NCI-H526 treated with DMSO at 0.1 percent for 48 hours (cell line): ENCODE results near the gene EPYC.
A peak's percentile ranks its signal among the peaks of the same experiment; 100 is the strongest.
"Not testable (repeated sequence)": the region's sequence is repeated elsewhere in the genome, so short reads cannot be mapped to it uniquely, and the experiment has no call there.

Source experiments
- DNase-seq: peaks from one replicate; lab custom pipeline; 2025; lab: John Stamatoyannopoulos, UW

EPYC gene

DNA sequence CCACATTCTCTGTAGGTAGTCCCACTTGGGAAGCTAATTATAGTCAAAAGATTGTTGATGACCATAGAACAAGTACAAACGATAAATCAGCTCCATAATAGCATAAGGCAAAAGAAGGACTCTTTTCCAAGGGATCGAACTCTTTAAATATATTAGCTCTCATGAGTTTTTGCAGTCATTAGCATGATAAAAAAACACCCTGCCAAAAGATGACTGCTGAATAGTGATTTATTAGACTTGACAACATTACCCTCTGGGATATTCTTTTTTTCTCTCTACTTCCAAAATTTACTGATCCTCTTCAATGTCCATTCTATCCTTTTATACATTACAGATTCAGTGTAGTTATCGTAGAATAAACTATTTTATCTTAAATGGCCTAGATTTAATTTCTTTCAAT lies 14.2 kb downstream of the EPYC start:
- DNase-seq: no peak

DNA sequence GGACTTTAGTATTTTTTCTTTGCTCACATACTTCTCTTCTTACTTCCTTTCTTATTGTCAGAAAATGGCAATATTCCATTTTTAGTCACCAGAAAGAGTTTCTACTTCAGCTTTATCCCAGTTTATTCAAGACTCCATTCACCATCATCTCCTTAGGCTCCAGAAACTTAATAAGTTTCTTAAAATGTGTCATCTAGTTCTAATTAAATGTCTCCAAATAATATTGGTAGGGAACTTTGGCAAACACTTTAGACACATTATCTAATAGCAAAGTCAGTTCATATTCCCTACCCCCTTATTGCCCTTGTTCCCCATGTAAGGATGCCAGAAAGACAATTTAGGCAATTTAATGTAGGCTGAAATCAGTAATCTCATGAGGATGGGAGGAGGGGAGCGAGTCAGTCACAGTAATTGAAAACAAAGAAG lies 15.1 kb downstream of the EPYC start:
- DNase-seq: no peak

- DNase-seq: no peak
Measured at GRCh38 chr12:90987520-90987919, 17.3 kb downstream of the EPYC start.

DNA sequence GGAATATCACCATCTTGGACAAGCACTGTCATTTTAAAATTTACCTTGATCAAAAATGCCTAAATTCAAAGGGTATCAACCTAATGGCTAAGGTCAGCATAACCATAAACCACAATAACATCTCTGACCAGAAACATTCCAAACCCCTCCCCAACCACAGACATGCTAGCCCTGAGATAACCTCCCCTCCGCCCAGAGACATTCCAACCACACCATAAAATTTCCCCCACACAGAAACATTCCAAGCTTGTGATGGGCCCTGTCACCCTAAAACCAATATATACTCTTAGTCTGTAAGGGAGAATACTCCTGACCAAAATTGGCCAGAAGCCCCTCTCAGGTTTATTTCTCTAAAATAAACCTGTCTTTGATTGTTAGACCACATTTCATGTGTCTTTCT lies 17.7 kb downstream of the EPYC start:
- DNase-seq: no peak

DNA sequence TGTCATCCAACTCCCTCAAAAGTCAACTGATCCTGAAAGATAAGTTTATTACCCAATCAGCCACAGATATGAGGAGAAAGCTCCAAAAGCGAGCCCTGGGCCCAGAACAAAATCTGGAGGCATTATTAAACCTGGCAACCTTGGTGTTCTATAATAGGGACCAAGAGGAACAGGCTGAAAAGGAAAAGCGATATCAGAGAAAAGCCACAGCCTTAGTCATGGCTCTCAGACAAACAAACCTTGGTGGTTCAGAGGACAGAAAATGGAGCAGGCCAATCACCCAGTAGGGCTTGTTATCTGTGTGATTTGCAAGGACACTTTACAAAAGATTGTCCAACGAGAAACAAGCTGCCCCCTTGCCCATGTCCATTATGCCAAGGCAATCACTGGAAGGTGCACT lies 19.4 kb downstream of the EPYC start:
- not testable (repeated sequence) for DNase-seq

GRCh38 chr12:90984114-90984513 lies 20.7 kb downstream of the EPYC start:
- no peak for DNase-seq

DNA sequence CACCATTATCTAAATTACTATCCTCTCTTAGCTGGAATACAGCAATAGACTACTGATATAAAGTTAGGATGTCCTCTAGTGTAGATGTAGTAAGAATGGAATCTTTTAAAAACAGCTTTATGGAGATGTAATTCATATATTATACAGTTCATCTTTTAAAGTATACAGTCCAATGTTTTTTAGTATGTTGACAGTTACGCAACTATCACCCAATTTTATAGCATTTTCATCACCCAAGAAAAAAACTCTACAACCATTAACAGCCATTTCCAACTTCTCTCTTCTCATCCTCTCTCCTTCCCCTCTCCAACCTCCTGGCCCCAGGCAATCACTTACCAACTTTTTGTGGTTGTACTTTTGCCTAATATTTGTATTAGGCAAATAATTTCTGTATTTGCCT lies 22.6 kb downstream of the EPYC start:
- no peak for DNase-seq

DNA sequence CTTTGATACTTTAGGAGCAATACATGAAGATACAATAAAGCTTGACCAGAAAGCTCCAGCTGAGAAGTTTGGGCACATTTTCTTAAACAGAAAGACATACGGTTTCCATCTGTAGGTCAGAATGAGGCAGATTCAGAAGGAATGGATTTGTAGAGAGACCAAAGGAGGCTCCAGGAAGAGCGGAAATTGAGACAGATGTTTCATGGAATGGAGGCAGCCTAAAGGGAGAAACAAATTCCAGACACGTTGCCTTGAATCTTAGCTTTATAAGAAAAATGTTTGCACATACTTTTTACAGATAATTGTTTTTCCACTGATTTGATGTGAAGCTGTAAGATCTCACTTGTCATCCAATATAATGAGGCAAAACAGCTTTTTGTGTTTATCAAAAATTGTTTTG lies 24.8 kb downstream of the EPYC start:
- DNase-seq: no peak

GRCh38 chr12:90979019-90979418 lies 25.8 kb downstream of the EPYC start:
- DNase-seq: no peak

DNA sequence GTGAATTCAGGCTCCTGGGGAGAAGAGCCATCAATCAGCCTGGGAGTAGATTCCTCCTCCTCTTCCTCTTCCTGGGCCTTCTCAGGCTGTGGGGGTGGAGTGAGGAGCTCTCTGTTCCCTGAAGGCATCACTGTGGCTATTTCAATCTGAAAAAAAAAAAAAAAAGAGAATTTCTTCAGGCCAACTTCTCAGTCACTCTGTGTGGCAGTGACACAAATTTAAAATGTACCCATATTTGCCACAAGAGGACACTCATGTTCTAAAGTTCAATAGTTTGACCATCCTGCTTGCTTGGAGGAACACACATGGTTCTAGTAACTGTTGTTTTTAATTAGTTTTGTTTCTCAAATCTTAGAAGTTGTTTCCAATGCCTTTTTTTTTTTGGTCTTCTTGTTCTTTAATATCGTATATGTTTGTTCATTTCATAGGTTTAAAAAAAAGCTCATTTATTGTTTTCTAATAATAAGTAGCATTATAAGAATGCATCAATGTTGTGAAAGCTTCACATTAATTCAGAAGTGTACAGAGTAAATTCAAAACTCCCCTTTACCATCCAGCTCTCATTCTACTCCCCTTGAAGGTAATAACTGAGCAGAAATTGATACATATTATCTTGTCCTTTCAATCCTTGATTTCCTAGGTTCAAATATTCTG lies 26.5 kb downstream of the EPYC start:
- DNase-seq: peak; percentile 35

DNA sequence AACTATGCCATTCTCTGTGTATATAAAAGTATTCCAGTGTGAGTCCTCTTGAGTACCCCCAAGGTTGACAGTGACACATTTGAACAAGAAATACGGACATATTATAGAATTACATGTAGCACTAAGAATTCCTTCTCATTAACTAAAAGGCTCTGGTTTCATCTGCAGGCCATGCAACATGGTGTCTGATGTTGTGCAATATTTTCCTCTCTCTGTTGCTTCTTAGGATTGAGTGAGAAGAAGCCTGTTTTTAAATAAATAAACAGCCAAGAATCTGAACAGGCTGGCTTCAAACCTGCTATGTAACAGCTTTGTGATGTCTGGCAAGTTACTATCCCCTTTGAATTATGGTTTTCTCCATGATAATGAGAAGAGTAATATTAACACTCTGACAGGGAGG lies 27.5 kb downstream of the EPYC start:
- DNase-seq: no peak

- no peak for DNase-seq
Measured at GRCh38 chr12:90974286-90974685, 30.5 kb downstream of the EPYC start.

DNA sequence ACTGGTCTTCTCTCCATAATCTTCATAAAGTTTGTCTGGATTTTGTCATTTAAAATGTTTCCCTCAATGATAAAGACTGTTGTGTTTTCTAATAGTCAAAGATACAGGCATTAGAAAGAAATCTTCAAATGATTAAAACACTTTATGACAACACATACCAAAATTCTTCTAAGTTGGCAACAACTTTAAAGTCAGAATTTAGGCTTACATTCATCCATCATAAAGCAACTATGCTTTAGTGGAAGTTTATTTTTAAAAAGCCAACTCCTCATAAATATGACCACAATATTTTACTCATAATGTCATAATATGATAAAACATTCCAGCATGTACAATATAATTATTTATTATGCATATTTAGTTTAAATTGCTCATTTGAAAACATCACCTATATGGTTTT lies 32.5 kb downstream of the EPYC start:
- DNase-seq: no peak

GRCh38 chr12:90970911-90971310 lies 33.9 kb downstream of the EPYC start:
- DNase-seq: no peak

DNA sequence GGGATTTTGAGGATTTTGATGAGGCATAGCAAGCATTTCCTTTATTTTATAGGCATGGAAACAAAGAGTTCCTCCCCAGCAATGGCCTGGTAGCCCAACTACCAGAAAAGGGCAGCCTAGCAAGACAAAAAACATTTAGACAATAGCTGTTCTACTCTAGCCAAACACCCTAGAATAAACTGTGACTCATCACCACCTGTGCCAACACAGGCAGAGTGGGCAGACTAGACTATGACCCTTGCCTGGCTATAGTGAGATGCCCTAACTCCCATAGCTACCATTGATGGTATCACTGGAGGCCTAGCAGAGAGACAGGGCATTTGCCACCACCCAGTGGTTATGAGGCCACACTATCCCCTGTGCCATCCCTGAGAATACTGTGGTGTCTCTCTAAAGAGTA lies 34.3 kb downstream of the EPYC start:
- no peak for DNase-seq

DNA sequence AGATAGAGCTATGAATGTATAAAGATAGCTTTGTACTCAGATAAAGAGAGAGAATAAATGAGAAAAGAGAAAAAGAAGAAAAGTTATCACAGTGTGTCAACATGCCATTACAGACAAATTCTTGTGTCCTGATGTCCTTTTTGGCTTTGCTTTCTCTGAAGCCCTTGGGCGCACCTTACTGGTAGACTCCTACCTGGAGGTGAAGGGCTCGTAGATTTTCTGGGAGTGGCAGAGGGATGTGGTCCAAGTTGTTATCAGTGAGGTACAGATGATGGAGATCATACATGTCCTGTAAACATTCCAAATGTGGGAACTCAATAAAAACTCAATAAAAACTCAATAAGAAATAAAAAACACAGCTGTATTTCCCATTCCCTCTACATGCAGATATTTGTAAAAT lies 34.9 kb downstream of the EPYC start:
- DNase-seq: no peak

GRCh38 chr12:90969346-90969745 lies 35.4 kb downstream of the EPYC start:
- no peak for DNase-seq

GRCh38 chr12:90965204-90965603 lies 39.6 kb downstream of the EPYC start:
- DNase-seq: no peak

- DNase-seq: no peak
Measured at GRCh38 chr12:90964616-90965015, 40.2 kb downstream of the EPYC start.

GRCh38 chr12:90963946-90964345 lies 40.8 kb downstream of the EPYC start:
- no peak for DNase-seq

DNA sequence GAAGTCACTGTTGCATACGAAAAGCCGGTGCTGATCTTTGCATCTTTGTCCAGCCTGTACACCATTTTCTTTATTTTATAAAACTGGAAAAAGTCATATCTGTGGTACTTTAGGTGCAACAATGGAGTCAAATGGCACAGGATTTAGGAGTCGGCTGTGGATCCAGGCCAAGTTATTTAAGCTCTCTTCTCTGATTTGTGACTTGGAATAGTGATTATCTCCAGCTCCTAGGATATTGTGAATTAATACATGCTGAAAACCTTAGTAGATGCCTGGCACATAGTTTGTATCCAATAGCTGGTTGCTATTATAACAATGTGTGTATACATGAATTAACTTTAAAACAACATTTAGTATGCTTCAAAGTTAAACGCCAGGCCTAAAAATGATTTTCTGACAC lies 43.6 kb downstream of the EPYC start:
- DNase-seq: no peak

- DNase-seq: peak; percentile 14
Measured at GRCh38 chr12:90959538-90960139, 45.1 kb downstream of the EPYC start.

DNA sequence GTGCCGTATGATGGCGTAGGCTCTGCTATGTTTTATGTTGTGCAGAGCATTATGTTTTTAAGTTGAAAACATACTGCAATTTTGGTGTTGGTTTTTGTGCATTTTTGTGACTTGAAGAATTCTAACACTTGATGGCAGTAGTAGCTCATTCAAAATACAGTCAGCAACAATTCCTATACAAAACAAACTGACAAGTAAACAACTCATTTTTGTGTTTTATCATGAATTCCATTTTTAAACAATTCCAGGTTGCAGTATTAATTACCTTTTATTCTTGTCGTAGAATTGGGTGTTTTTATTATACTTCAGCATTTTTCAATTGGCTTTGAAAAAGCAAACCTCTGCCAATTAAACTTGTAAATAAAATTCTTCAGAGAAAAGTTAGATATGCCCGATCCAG lies 45.7 kb downstream of the EPYC start:
- no peak for DNase-seq

DNA sequence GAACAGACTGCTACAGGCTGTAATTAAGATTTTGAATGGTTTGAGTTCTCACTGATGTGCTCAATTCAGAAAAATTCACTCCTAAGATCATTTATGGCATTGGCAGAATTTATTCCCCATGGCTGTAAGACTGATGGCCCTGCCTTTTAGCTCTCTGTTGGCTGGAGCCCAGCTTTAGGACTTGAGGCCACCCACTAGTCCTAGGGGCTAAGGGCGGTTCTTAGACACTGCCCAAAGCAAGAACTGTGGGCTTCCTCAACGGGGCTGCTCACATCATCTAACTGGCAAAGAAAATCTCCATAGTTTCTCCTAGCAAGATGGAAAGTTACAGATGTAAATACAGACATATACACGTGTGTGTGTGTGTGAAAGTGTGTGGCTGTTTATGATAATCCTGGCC lies 46.4 kb downstream of the EPYC start:
- no peak for DNase-seq
